Forelimb muscle (tissue), 1 donor: ENCODE results near the gene CMPK1. TPM values are rescaled to one million over a fixed set of nuclear protein-coding genes. Genes with fewer than 3 reads are reported as not detected.
"Not testable (repeated sequence)": the region's sequence is repeated elsewhere in the genome, so short reads cannot be mapped to it uniquely, and the experiment has no call there.

Source experiments
- DNase-seq: peaks from one replicate; pipeline ENCODE4 v3.0.0-alpha.2; 2013; ENCODE audit warnings: low read depth
- polyA plus RNA-seq: library from polyadenylated mRNA; unstranded; fragments of 120-200 nt; gene quantifications from one replicate; pipeline ENCODE4 v1.2.1, GENCODE V29; 2013; ENCODE audit not compliant: insufficient read length

CMPK1 gene
- polyA plus RNA-seq, 1 donor: 67.8 TPM

- no peak for DNase-seq
Observed at GRCh38 chr1:47338249-47339077, 4.9 kb downstream of the CMPK1 start.

- DNase-seq: no peak
Observed at GRCh38 chr1:47340227-47340626, 6.6 kb downstream of the CMPK1 start.

- not testable (repeated sequence) for DNase-seq
Observed at GRCh38 chr1:47346979-47347378, 13.4 kb downstream of the CMPK1 start.

- DNase-seq: no peak
Observed at GRCh38 chr1:47347735-47348134, 14.1 kb downstream of the CMPK1 start.

- DNase-seq: no peak
Observed at GRCh38 chr1:47348246-47348645, 14.7 kb downstream of the CMPK1 start.

GRCh38 chr1:47351305-47351704 lies 17.7 kb downstream of the CMPK1 start:
- DNase-seq: no peak

GRCh38 chr1:47361380-47361779 lies 27.8 kb downstream of the CMPK1 start:
- no peak for DNase-seq

- DNase-seq: no peak
Observed at GRCh38 chr1:47362828-47363227, 29.2 kb downstream of the CMPK1 start.

- DNase-seq: no peak
Observed at GRCh38 chr1:47367651-47368050, 34.1 kb downstream of the CMPK1 start.

GRCh38 chr1:47371016-47371517 lies 37.5 kb downstream of the CMPK1 start:
- no peak for DNase-seq

- DNase-seq: no peak
Observed at GRCh38 chr1:47374501-47374900, 40.9 kb downstream of the CMPK1 start.

- no peak for DNase-seq
Observed at GRCh38 chr1:47378147-47378546, 44.6 kb downstream of the CMPK1 start.

GRCh38 chr1:47380699-47381098 lies 47.1 kb downstream of the CMPK1 start:
- DNase-seq: no peak

GRCh38 chr1:47382399-47382983 lies 48.9 kb downstream of the CMPK1 start:
- no peak for DNase-seq

- DNase-seq: no peak
Observed at GRCh38 chr1:47384083-47384482, 50.5 kb downstream of the CMPK1 start.

- DNase-seq: no peak
Observed at GRCh38 chr1:47385020-47385419, 51.4 kb downstream of the CMPK1 start.

GRCh38 chr1:47386268-47386667 lies 52.7 kb downstream of the CMPK1 start:
- DNase-seq: no peak

GRCh38 chr1:47388030-47388890 lies 54.7 kb downstream of the CMPK1 start:
- DNase-seq: peak; percentile 34

- DNase-seq: no peak
Observed at GRCh38 chr1:47388891-47389238, 55.3 kb downstream of the CMPK1 start.

GRCh38 chr1:47389731-47390130 lies 56.1 kb downstream of the CMPK1 start:
- DNase-seq: no peak

- DNase-seq: no peak
Observed at GRCh38 chr1:47390843-47391242, 57.3 kb downstream of the CMPK1 start.

GRCh38 chr1:47393141-47393540 lies 59.6 kb downstream of the CMPK1 start:
- no peak for DNase-seq
